Femur (tissue), 1 donor: ENCODE data around the gene BEST3.

Source experiments
- DNase-seq: peaks from one replicate; pipeline ENCODE4 v3.0.0-alpha.2; 2017

Gene BEST3

GRCh38 chr12:69698769-69699540, at the start of gene BEST3:
BEST3 (minus strand) TSS chr12:69699303; CDS start chr12:69697798, 1,505 bp downstream.
- peak; percentile 29 for DNase-seq

GRCh38 chr12:69744109-69744508, 45.0 kb upstream of the BEST3 start:
- DNase-seq = no peak

GRCh38 chr12:69739287-69740191, 40.4 kb upstream of the BEST3 start:
- DNase-seq = peak; percentile 56

- DNase-seq = peak; percentile 93
These were observed 39.5 kb upstream of the BEST3 start, which contains the start of gene RAB3IP for GRCh38 chr12:69738351-69739286. RAB3IP (plus strand) TSS chr12:69738860; CDS start chr12:69755409, 16,549 bp downstream.

- DNase-seq = no peak
These were observed 34.5 kb upstream of the BEST3 start for GRCh38 chr12:69733638-69734037.

- no peak for DNase-seq
These were observed 33.0 kb upstream of the BEST3 start for GRCh38 chr12:69732088-69732487.

GRCh38 chr12:69726922-69727321, 27.8 kb upstream of the BEST3 start:
- no peak for DNase-seq

- no peak for DNase-seq
These were observed 21.6 kb upstream of the BEST3 start for GRCh38 chr12:69720750-69721149.

GRCh38 chr12:69719336-69720316, 20.5 kb upstream of the BEST3 start:
- DNase-seq = no peak

- DNase-seq = no peak
These were observed 15.4 kb upstream of the BEST3 start for GRCh38 chr12:69714542-69714941.

- no peak for DNase-seq
These were observed 13.7 kb upstream of the BEST3 start for GRCh38 chr12:69712826-69713225.

GRCh38 chr12:69708649-69709048, 9.5 kb upstream of the BEST3 start:
- DNase-seq = no peak

- DNase-seq = no peak
These were observed 5.3 kb upstream of the BEST3 start for GRCh38 chr12:69704357-69704756.

GRCh38 chr12:69703146-69703642, 4.1 kb upstream of the BEST3 start:
- DNase-seq = no peak

- no peak for DNase-seq
These were observed 2.7 kb upstream of the BEST3 start for GRCh38 chr12:69701826-69702225.

GRCh38 chr12:69698054-69698453, 1.0 kb downstream of the BEST3 start:
- DNase-seq = no peak

- no peak for DNase-seq
These were observed 5.0 kb downstream of the BEST3 start for GRCh38 chr12:69694123-69694522.

GRCh38 chr12:69689638-69690037, 9.5 kb downstream of the BEST3 start:
- DNase-seq = no peak

GRCh38 chr12:69688471-69689427, 10.4 kb downstream of the BEST3 start:
- DNase-seq = peak; percentile 77

- DNase-seq = no peak
These were observed 11.1 kb downstream of the BEST3 start for GRCh38 chr12:69688021-69688420.
